GM21528 (cell line): ENCODE measurements around the gene ATG4B.
"Not testable (repeated sequence)": the region's sequence is repeated elsewhere in the genome, so short reads cannot be mapped to it uniquely, and the experiment has no call there.

ENCODE experiments used
- ATAC-seq: cut with Tn5 transposase; IDR thresholded peaks from one replicate; pipeline ENCODE4 v1.9.1; 2021; ENCODE audit warnings: mild to moderate bottlenecking, moderate library complexity; ENCODE audit not compliant: unreplicated experiment, low FRiP score

Gene ATG4B

GRCh38 chr2:241660593-241661213 is 23.2 kb downstream of the ATG4B start:
- ATAC-seq: no peak

GRCh38 chr2:241662731-241663130 is 25.2 kb downstream of the ATG4B start:
- ATAC-seq: not testable (repeated sequence)

DNA sequence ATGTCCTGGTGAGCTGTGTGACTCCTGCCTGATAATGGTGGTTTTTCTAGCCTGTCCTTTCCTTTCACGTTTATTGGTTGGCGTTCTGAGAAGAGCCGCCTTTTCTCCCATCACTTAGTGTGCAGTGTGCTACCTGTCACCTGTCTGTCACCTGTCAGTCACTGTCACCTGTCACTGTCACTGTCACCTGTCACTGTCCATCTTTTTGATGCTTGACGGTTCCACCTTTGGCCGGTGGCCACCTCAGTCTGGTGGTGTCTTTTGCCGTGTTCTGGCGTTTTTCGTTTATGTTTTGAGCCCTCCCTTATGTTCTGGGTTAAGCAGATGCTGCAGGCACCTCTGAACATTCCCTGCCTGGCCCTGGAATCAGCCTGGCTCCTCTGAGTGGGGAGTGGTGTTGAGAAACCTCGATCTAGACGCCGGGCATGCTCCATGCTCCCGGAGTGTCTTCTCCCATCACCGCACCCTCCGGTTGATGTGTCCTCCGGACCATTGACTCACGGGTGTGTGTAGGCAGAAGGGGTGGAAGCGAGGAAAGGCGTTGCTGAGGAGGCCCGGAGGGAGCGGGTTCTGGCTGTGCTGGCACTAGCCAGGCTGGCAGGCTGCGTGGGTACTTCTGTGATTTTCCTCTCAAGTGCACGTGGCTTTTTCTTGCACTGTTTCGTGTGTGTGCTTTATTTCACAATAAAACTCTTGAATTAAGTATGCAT is 28.4 kb downstream of the ATG4B start:
- ATAC-seq: no peak

DNA sequence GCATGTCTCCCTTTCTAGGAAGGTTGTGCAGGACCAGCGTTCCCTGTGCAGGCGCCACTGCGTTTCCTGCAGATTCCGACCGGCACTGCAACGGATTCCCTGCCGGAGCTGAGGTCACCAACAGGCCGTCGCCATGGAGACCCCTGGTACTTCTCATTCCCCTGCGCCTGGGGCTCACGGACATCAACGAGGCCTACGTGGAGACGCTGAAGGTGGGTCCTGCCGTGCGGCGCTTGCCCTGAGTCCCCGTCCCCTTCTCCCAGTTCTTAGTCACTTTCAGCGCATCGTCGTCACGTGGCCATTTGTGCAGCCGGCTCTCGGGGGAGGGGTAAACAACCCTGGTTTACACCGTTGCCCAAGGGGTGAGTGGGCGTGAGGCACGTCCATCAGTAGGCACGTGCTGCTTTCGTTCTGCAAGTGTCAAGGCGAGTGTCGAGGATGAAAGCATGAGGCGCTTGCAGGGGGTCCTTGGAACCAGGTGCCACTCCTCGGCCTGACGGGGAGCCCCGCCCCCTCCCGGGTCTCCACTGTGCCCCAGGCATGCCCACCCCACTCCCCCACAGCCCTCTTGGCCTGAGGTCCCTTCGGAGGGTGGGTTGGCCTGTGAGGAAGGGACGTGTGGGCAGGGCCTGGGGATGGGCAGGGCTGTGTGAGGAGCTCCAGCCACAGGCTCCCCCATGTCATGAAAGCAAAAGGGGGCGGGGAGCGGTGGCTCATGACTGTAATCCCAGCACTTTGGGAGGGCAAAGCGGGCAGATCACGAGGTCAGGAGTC is 29.3 kb downstream of the ATG4B start:
- no peak for ATAC-seq

DNA sequence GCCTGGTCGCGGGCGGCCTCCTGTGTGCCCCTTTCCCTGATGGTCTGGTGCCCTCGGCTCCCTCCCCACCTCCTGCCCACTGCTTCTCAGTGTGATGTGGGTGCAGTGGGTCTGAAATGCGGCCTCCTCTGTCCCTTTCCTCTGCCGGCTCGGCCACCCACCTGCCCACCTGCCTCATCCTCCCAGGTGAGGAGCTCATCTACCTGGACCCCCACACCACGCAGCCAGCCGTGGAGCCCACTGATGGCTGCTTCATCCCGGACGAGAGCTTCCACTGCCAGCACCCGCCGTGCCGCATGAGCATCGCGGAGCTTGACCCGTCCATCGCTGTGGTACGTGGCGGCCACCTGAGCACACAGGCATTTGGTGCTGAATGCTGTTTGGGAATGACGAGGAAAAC is 30.9 kb downstream of the ATG4B start:
- ATAC-seq: no peak

DNA sequence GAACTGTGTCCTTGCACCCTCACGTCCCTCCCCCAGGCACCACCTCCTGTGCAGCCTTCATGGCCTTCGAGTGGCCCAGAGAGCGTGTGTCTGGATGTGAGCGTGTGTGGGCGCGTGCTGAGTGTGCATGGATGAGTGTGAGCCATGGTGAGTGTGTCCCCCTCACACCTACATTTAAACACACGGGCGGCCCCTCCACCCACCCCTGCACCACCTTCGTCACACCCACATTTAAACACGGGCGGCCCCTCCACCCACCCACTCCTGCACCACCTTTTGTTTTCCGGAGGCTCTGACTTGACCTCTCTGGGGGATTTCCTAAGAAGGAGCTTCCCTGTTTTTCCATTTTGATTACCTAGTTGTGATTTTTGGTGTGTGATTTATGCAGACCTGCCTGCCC is 31.3 kb downstream of the ATG4B start:
- no peak for ATAC-seq

DNA sequence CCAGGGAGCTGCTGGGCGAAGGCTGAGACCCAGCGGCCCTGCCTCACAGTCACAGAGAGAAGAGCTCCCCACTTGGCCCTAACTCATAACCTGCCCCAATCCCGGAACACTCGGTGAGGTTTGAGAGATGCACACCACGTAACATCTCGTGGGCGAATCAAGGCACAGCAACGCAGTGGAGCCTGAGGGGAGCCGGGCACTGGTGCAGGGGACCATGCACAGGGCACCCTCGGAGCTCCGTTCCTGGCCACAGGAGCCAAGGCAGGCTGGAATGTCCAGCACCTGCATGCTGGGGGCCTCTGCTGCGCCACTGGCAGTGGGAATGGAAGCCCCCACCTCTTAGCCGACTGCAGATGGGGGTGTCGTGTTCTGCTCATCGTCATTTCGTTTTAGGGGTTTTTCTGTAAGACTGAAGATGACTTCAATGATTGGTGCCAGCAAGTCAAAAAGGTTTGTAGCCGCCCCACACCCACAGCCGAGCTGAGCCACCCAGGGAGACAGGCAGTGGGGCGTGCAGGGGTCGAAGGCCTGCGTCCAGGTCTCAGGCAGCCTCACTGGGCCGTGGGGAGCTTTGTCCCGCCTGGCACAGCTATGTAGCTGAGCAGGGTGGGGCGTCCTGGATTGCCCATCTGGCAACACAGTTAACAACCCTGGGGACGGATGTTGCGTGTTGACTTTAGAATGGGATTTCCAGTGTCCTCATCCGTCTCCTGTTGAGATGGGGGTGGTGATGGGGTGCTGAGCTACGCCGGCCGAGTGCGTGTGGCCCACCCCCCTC is 33.0 kb downstream of the ATG4B start:
- ATAC-seq: no peak

DNA sequence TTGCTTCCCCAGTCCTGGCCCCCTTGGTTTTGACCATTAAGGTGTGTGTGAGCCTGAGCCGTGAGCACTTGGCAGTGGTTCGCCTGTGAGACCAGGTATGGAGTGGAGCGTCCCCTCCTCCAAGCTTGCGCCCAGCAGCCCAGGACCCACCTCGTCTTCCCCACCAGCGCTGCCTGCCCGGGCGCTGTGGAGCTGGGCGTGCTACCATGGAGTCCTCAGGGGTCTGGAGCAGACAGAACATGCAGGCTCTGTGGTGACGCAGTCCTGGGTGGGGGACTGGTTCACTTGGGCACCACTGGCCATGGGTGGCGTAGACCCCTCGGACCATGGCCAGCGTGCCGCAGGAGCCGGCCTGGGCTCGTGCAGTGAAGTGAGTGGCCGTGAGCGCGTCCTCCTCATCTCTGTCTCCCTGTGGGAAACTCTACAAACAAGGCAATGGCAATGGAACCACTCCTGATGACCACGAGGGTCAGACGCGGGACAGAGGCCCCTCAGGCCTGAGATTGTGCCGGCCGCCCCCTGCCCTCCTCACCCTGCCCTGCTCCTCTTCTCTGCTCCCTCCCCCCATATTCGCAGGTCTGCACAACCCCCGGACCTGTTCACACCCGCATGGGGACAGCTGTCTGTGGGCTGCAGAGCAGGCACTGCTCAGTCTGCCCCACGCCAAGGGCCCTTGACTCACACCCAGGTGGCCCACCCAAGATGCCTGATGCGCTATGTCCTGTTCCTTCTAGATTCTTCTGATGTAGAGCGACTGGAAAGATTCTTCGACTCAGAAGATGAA is 34.2 kb downstream of the ATG4B start:
- no peak for ATAC-seq

DNA sequence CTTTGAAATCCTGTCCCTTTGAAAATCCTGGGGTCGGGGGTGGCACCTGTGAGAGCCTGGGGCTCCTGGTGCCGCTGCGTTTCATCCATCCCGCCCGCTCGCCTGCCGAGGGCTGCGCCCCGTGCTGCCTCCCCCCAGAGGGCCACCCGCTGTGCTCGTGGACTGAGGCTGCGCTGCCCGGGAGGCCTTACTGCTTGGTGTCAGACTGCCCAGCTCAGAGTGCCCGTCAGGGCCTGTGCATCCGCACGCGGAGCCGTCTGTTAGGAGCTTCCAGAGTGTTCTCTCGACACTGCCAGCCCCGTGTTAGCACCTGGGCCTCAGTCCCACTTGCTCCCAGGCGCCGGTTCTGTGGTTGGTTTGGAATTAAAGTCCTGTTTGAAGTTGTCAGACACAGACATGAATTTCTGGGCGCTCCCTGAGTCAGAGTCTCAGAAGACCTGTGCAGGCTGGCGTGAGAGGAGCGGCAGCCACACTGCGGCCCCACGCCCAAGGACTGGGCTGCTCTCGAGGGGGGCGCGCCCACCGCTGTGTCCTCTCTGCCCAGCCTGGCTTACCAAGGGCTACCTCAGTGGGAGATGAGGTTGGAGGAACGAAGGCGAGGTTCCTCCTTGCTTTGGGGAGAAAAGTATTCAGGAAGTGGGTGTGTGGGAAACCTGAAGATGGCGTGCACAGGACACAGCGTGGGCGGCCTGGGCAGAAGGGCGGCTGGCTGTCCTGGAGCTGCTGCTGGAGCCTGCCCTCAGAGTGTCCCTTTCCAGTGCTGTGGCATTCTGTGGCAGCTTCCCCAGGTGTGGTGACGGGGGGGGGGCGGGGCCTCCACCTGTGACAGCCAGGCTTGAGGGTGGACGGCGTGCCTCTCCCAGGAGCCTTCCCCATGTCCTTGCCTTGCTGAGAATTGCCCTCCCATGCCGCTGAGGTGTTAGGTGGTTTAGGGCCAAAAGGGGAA is 35.0 kb downstream of the ATG4B start:
- ATAC-seq: no peak

- ATAC-seq: no peak
Observed at GRCh38 chr2:241673189-241673663, 35.7 kb downstream of the ATG4B start.

DNA sequence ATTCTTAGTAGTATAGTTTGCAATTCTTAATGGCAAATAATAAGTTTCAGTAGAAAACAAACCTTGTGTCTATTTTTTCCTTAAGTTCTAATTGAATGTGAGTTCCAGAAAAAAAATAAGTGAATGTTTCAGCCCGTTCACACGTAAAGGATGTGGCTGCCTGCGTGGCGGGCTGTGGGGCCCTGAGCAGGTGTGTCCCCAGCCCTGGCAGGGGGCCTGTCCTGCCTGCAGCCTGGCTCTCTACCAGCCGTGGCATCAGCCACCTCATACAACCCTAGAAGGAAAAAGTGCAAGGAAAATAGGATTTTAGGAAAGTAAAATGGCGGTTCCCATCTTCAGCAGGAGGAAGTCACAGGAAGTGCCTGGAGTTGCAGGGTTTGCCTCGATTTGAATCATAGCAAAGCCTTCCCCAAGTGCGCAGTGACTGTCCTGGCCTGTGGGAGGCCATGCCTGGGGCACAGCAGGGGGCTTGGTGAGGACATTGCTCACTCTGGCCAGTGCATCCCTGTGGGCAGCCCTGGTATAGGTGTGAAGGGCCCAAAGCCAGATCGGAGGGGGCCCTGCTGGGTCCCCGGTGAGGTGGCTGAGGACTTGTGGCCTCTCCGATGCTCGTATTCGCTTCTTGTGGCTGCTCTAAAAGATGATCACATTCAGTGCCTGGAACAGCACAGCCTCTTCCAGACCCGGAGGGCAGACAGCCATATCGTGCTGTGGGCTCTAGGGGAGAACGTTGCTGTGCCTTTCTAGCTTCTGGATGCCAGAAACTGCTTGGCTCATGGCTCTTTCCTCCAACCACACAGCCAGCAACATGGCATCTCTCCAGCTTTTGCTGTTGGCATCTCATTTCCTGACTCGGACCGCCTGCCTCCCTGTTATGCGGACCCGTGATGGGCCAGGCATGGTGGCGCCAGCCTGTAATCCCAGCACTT is 36.6 kb downstream of the ATG4B start:
- no peak for ATAC-seq

DNA sequence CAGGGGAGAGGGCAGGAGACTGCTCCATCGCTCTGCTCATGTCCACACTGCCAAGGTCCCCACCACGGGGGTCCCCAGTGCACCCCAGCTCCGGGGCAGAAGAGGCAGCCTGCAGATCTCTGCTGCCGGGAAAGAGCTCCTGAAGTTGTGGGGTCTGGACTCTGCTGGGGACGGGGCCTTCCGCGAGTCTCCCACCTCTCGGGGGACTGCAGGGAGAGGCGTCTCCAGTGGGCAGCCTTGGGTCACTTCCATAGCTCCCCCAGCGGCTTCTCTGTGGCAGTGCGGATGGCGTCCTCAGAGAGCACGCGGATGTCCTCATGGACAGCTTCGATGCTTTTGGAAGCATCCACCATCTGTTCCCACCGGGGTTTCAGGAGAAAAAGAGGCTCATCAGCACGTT is 38.4 kb downstream of the ATG4B start:
- no peak for ATAC-seq

DNA sequence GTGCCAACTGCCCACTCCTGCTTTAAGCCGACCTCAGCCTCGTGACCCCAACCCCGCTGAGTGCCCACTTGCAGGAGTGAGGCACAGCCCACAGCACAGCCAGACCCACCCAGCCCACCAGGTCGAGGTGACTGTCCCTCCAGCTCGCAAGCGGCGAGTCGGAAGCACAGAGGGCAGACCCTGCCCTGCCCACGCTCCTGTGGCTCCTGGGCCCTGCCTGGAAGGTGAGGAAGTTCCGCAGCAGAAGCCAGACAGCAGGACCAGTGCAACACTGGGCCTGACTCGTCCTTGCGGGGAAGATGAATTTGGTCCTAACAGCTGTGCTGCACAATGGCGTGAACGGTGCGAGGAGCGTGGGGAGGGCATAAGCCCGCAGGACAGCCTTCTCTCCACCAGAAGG is 39.2 kb downstream of the ATG4B start:
- no peak for ATAC-seq

DNA sequence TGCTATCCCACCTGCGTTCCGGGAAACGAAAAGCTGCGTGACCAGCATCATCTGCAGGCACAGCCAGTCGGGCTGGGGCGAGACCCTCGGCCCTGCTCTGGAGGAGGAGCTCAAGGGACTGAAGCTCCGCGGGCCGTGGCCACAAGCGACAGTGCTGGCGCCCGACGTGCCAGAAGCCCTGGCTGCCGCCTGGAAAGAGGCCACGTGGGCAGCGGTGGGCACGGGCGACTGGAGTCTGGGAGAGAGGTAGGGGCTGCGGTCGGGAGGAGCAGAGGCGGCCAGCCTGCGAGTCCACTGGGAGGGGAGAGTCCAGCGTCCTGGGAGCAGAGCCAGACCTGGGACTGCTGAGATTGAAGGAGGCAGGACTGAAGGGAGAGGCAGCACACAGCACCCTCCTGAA is 39.9 kb downstream of the ATG4B start:
- no peak for ATAC-seq

DNA sequence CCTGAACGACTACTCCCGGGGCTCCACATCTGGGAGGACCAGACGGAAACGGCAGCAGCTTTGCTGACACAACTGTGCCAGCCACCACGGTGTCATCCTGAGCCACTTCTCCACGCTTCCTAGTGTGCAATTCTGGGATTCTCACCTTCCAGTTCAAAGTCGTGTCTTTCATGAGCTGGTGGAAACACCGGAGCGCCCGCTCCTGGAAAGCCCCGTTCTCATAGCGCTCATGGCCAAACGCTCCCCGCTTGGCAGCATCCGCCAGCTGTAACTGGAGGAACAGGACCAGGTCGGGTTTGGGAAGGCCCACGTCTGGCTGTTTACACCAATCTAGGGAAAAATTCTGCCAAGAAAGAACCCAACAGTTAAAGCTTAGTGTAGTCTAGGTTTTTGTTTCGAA is 40.8 kb downstream of the ATG4B start:
- no peak for ATAC-seq

DNA sequence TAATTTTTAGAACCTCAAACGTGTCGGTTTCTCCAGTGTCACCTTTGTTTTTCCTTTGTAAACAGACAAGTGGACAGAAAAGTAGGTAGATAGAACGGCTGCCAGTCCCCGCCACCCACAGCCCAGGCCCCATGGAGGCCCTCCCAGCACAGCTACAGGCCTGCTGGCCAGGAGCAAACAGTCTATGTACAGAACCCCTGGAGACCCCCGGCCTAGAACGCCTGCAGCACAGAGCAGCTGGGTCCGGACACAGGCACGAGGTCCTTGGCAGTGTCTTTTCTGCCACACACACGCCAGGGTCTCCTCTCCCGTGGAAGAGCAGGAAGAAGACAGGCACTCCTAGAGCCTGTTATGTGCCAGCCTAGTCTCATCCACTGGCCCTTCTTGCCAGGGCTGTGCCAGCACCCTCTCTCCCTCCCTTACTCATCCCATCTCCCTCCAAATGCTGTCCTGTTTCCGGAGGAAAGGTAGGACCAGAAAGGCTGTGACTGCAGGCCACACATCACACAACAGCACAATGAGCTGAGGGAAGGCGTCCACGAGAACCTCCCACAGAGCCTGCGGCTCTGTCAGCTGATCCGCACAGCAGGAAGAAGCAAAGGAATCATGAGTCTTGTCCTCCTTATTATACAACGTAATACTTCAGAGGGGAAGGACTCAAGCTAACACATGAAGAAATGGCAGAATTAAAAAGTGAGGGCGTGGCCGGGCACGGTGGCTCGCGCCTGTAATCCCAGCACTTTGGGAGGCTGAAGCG is 41.5 kb downstream of the ATG4B start:
- ATAC-seq: no peak

GRCh38 chr2:241680044-241680443 is 42.6 kb downstream of the ATG4B start:
- ATAC-seq: no peak
